H1 (cell line): Measurements from ENCODE around the gene CALCR. TPM values are rescaled to one million over a fixed set of nuclear protein-coding genes. Genes with fewer than 3 reads are reported as not detected.

Experiments
- CTCF ChIA-PET: fragments of 300-600 bp; sonication (Branson Sonifier 250); formaldehyde crosslinking; loops from one replicate; lab custom pipeline; 2021; ENCODE audit not compliant: partially characterized antibody; lab: Charles Lee
- POLR2A ChIA-PET: fragments of 300-600 bp; sonication (Branson Sonifier 250); formaldehyde crosslinking; loops from one replicate; lab custom pipeline; 2021; ENCODE audit warnings: inconsistent platforms; ENCODE audit not compliant: partially characterized antibody; lab: Charles Lee
- DNase-seq, 2 experiments: peaks; one replicate each; pipeline versions ENCODE4 v3.0.0 to v3.0.0-alpha.2; 2010 to 2022; ENCODE audit warnings: low spot score in 2 of 2, low read depth in 1 of 2, mixed read lengths in 1 of 2
- FAIRE-seq: peaks from 2 replicates; lab custom pipeline; 2011; peaks lifted over from hg19 to GRCh38; lab: Jason Lieb, UNC
- H2AFZ ChIP-seq: 2 replicates; pipeline ENCODE4 v1.8.1; 2012; ENCODE audit warnings: low read length, inconsistent platforms
- H2AK5ac ChIP-seq: 2 replicates; pipeline ENCODE4 v1.6.1; 2013; ENCODE audit warnings: low read depth, low read length
- H2BK120ac ChIP-seq: replicated peaks from 2 replicates; pipeline ENCODE3; 2013; ENCODE audit warnings: low read depth, low read length, inconsistent platforms
- H2BK12ac ChIP-seq: 2 replicates; pipeline ENCODE4 v1.6.1; 2013; ENCODE audit warnings: low read depth, low read length
- H2BK15ac ChIP-seq: 2 replicates; pipeline ENCODE4 v1.6.1; 2013; ENCODE audit warnings: low read length
- H2BK20ac ChIP-seq: 2 replicates; pipeline ENCODE4 v1.6.1; 2013; ENCODE audit warnings: low read length
- H2BK5ac ChIP-seq: 2 replicates; pipeline ENCODE4 v1.6.1; 2013; ENCODE audit warnings: low read depth, low read length
- H3K14ac ChIP-seq: 2 replicates; pipeline ENCODE4 v1.6.1; 2013; ENCODE audit warnings: inconsistent platforms; ENCODE audit not compliant: insufficient read length
- H3K18ac ChIP-seq: 2 replicates; pipeline ENCODE4 v1.6.1; 2013; ENCODE audit warnings: low read length; ENCODE audit errors: extremely low read depth
- H3K23ac ChIP-seq: 2 replicates; pipeline ENCODE4 v1.6.1; 2013; ENCODE audit warnings: inconsistent platforms; ENCODE audit not compliant: insufficient read length
- H3K23me2 ChIP-seq: 2 replicates; pipeline ENCODE4 v1.6.1; 2013; ENCODE audit warnings: low read depth, low read length
- H3K27ac ChIP-seq: 2 replicates; pipeline ENCODE4 v1.6.1; 2011; ENCODE audit warnings: low read depth, low read length, inconsistent platforms
- H3K27me3 ChIP-seq, 4 experiments: replicated peaks in 1 of 4; 1 replicate in 1 of 4; 2 replicates in 3 of 4; pipeline versions ENCODE4 v1.6.1 to v1.8.1; 2011 to 2013; ENCODE audit warnings: low read length in 3 of 4, mild to moderate bottlenecking in 3 of 4, inconsistent platforms in 2 of 4, mixed read lengths in 2 of 4, moderate library complexity in 1 of 4; ENCODE audit not compliant: control insufficient read depth in 3 of 4, insufficient read depth in 3 of 4; ENCODE audit errors: extremely low read depth in 1 of 4
- H3K36me3 ChIP-seq, 4 experiments: 2 replicates each; pipeline versions ENCODE4 v1.6.1 to v1.8.1; 2011 to 2013; ENCODE audit warnings: mild to moderate bottlenecking in 4 of 4, low read length in 3 of 4, moderate library complexity in 2 of 4, control low read depth in 1 of 4, inconsistent platforms in 1 of 4; ENCODE audit not compliant: insufficient read depth in 4 of 4, control insufficient read depth in 2 of 4
- H3K4ac ChIP-seq: replicated peaks from 2 replicates; pipeline ENCODE3; 2013; ENCODE audit warnings: low read length, low read depth, mixed read lengths, inconsistent platforms; ENCODE audit not compliant: insufficient read length
- H3K4me1 ChIP-seq, 4 experiments: replicated peaks in 1 of 4; 1 replicate in 1 of 4; 2 replicates in 3 of 4; pipeline versions ENCODE4 v1.6.1 to v1.8.1; 2011 to 2013; ENCODE audit warnings: low read length in 3 of 4, inconsistent platforms in 2 of 4, mixed read lengths in 1 of 4; ENCODE audit not compliant: insufficient read depth in 4 of 4, control insufficient read depth in 3 of 4
- H3K4me2 ChIP-seq, 2 experiments: 2 replicates each; pipeline versions ENCODE4 v1.6.1 to v1.8.1; 2011 to 2013; ENCODE audit warnings: low read depth in 2 of 2, low read length in 2 of 2, control low read depth in 1 of 2, inconsistent platforms in 1 of 2, mild to moderate bottlenecking in 1 of 2; ENCODE audit not compliant: insufficient read depth in 1 of 2
- H3K4me3 ChIP-seq, 4 experiments: fragments of 200-600, 300-600 bp in 1 of 4; sonication (generic), shearing (Covaris generic), sonication (Bioruptor Twin) in 1 of 4; 2 replicates each; pipeline versions ENCODE4 v1.5.1 to v1.8.1; 2011 to 2016; ENCODE audit warnings: low read length in 4 of 4, low read depth in 3 of 4, control low read depth in 2 of 4, inconsistent platforms in 2 of 4, mild to moderate bottlenecking in 2 of 4, mixed read lengths in 1 of 4, moderate library complexity in 1 of 4; ENCODE audit not compliant: insufficient read depth in 2 of 4; ENCODE audit errors: extremely low read depth in 1 of 4
- H3K56ac ChIP-seq: replicated peaks from 2 replicates; pipeline ENCODE3; 2013; ENCODE audit warnings: low read depth, mild to moderate bottlenecking, mixed read lengths, low read length, inconsistent platforms; ENCODE audit not compliant: insufficient read length
- H3K79me1 ChIP-seq: 2 replicates; pipeline ENCODE4 v1.6.1; 2013; ENCODE audit warnings: low read depth, low read length, control low read depth
- H3K79me2 ChIP-seq, 2 experiments: 2 replicates each; pipeline versions ENCODE4 v1.6.1 to v1.8.1; 2012 to 2013; ENCODE audit warnings: low read length in 2 of 2, mild to moderate bottlenecking in 2 of 2, inconsistent platforms in 1 of 2; ENCODE audit not compliant: insufficient read depth in 2 of 2, control insufficient read depth in 1 of 2
- H3K9ac ChIP-seq, 4 experiments: replicated peaks in 1 of 4; 1 replicate in 1 of 4; 2 replicates in 3 of 4; pipeline versions ENCODE4 v1.6.1 to v1.8.1; 2011 to 2013; ENCODE audit warnings: low read depth in 3 of 4, low read length in 3 of 4, control low read depth in 2 of 4, mild to moderate bottlenecking in 2 of 4, moderate library complexity in 2 of 4, inconsistent platforms in 1 of 4; ENCODE audit errors: extremely low read depth in 1 of 4
- H3K9me3 ChIP-seq, 2 experiments: 2 replicates each; pipeline versions ENCODE4 v1.6.1 to v1.8.1; 2012 to 2013; ENCODE audit warnings: mild to moderate bottlenecking in 2 of 2, moderate library complexity in 2 of 2, control low read depth in 1 of 2, inconsistent platforms in 1 of 2, low read depth in 1 of 2, low read length in 1 of 2, mixed read lengths in 1 of 2; ENCODE audit not compliant: insufficient read depth in 2 of 2
- H4K20me1 ChIP-seq, 2 experiments: replicated peaks in 1 of 2; 2 replicates each; pipeline versions ENCODE3 to v1.8.1; 2011 to 2013; ENCODE audit warnings: inconsistent platforms in 2 of 2, low read length in 2 of 2, mild to moderate bottlenecking in 1 of 2; ENCODE audit not compliant: insufficient read depth in 2 of 2, control insufficient read depth in 1 of 2
- H4K5ac ChIP-seq: 2 replicates; pipeline ENCODE4 v1.6.1; 2013; ENCODE audit warnings: low read length, low read depth, mixed read lengths, inconsistent platforms; ENCODE audit not compliant: insufficient read length
- H4K8ac ChIP-seq: 2 replicates; pipeline ENCODE4 v1.8.0; 2013; ENCODE audit warnings: mild to moderate bottlenecking, moderate library complexity, low read length, inconsistent platforms; ENCODE audit not compliant: insufficient read depth; ENCODE audit errors: extremely low read depth
- H4K91ac ChIP-seq: replicated peaks from 2 replicates; pipeline ENCODE3; 2013; ENCODE audit warnings: low read length, mixed read lengths, inconsistent platforms; ENCODE audit not compliant: insufficient read length
- E2F6 ChIP-seq: IDR thresholded peaks from 2 replicates; pipeline ENCODE4 v1.6.1; 2012; ENCODE audit warnings: inconsistent platforms
- EZH2 ChIP-seq: fragments of 200-600 bp; sonication (generic); IDR thresholded peaks from 2 replicates; pipeline ENCODE4 v1.7.1; 2012; ENCODE audit warnings: low read depth, mild to moderate bottlenecking, moderate library complexity, low read length, inconsistent platforms; ENCODE audit not compliant: severe bottlenecking
- KDM4A ChIP-seq: IDR thresholded peaks from one replicate; pipeline ENCODE4 v1.7.1; 2012; ENCODE audit warnings: low read depth, mild to moderate bottlenecking, moderate library complexity, low read length, inconsistent platforms; ENCODE audit not compliant: severe bottlenecking
- SAP30 ChIP-seq: fragments of 300-600 bp; sonication (generic); IDR thresholded peaks from 2 replicates; pipeline ENCODE4 v1.7.1; 2012; ENCODE audit warnings: low read length, moderate library complexity, mild to moderate bottlenecking, inconsistent platforms; ENCODE audit not compliant: insufficient read depth, insufficient replicate concordance
- SIN3A ChIP-seq, 2 experiments: IDR thresholded peaks in 1 of 2; conservative IDR thresholded peaks in 1 of 2; 2 replicates each; pipeline ENCODE4 v1.6.1; 2011 to 2012; ENCODE audit warnings: low read length in 2 of 2, improper control_type of control experiment in 1 of 2, low read depth in 1 of 2, mild to moderate bottlenecking in 1 of 2
- TEAD4 ChIP-seq: IDR thresholded peaks from 2 replicates; pipeline ENCODE4 v1.6.1; 2012; ENCODE audit warnings: low read depth, low read length, inconsistent platforms, mixed read lengths
- WGBS, 2 experiments: shearing (Covaris generic) in 1 of 2; methylation state at CpG; one replicate each; pipeline versions ENCODE4 v1.1.6 to v1.1.7; 2013 to 2015; ENCODE audit warnings: low lambda C conversion rate in 2 of 2, mixed read lengths in 2 of 2, inconsistent platforms in 1 of 2, low coverage in 1 of 2, missing lambda C conversion rate in 1 of 2; ENCODE audit not compliant: insufficient replicate concordance in 2 of 2, insufficient coverage in 1 of 2, insufficient read length in 1 of 2; ENCODE audit errors: extremely low coverage in 1 of 2, missing lambda C conversion rate in 1 of 2; 5-methylcytosine and 5-hydroxymethylcytosine counted together
- long read RNA-seq, 2 experiments: library from RNA in 1 of 2; library from capped mRNA in 1 of 2; stranded (forward); transcript quantifications; one replicate each; pipeline ENCODE4 v2.0.0, GENCODE V29; 2021; ENCODE audit warnings: inconsistent platforms in 1 of 2
- polyA minus RNA-seq, 3 experiments: library from RNA; depleted of rRNA, polyadenylated mRNA; stranded (reverse); fragments of >200 nt; gene quantifications; 1 replicate in 2 of 3; 2 replicates in 1 of 3; pipeline ENCODE4 v1.2.3, GENCODE V29; 2011
- polyA plus RNA-seq, 7 experiments: library from polyadenylated mRNA; depleted of rRNA in 3 of 7; stranded (reverse) in 5 of 7; unstranded in 2 of 7; fragments of >200 nt in 5 of 7; fragments of 200-250 nt in 2 of 7; gene quantifications; 1 replicate in 5 of 7; 2 replicates in 1 of 7; 4 replicates in 1 of 7; pipeline versions ENCODE4 v1.2.1 to v1.2.3, GENCODE V29; 2011 to 2013; ENCODE audit warnings: missing spikeins in 2 of 7, mixed read lengths in 2 of 7
- total RNA-seq: library from RNA; stranded (reverse); fragmentation: NEBNext Ultra II Directional; extraction: Animal tissue kit (Norgen Biotek cat#: 25700); gene quantifications from 2 replicates; pipeline ENCODE4 v1.2.1, GENCODE V29; 2021

Gene CALCR
- total RNA-seq (3.0 and 3.6 TPM in 2 replicates), polyA plus RNA-seq (2011; rRNA removed) (0.89 and 1.0 TPM in 2 replicates), polyA minus RNA-seq (2011; rRNA and poly(A)+ RNA removed) (2.0 and 2.9 TPM in 2 replicates)
- polyA plus RNA-seq (2011; cell fraction: cytosol; rRNA removed), result 0.67 TPM
- polyA plus RNA-seq (2011; cell fraction: nucleus; rRNA removed), result 1.1 TPM
- 0.73 to 1.2 TPM (median 0.99 TPM) in 4 replicates for polyA plus RNA-seq (2012, experiment 1 of 2)
- 0.05 TPM for polyA plus RNA-seq (2012, experiment 2 of 2)
- polyA plus RNA-seq (2013, experiment 1 of 2), result 3.2 TPM
- 2.9 TPM for polyA plus RNA-seq (2013, experiment 2 of 2)
- 0.73 TPM for polyA minus RNA-seq (2011; cell fraction: cytosol; rRNA and poly(A)+ RNA removed)
- 1.8 TPM for polyA minus RNA-seq (2011; cell fraction: nucleus; rRNA and poly(A)+ RNA removed)
- long read RNA-seq, experiment 1, partial matches to known transcripts, result 2 of 4 reads
- long read RNA-seq, experiment 1, other reads (novel, unspliced or antisense), result 1 of 4 reads
- long read RNA-seq, experiment 2, partial matches to known transcripts, result 1 of 1 reads
- long read RNA-seq, experiment 2, other reads (novel, unspliced or antisense), result 0 of 1 reads

- POLR2A ChIA-PET, result interaction anchor here (1.2 kb wide), 1 partner anchor 65 kb away, joined by 3 read pairs; no protein-coding TSS in a partner anchor
- WGBS, 2 experiments, result 2% methylated on average over 44 of the region's 46 CpGs; no CpG with 5 or more reads in 1 of the 2 experiments
- H2BK5ac ChIP-seq, result no peak within 1 kb of the TSS
- no peak within 1 kb of the TSS for H3K56ac ChIP-seq
- no peak within 1 kb of the TSS for H3K27ac ChIP-seq
- H3K23me2 ChIP-seq, result peaks cover 14% of the 10 kb centered on the region
- FAIRE-seq (no peak), DNase-seq (peak in 1 of 2 experiments; percentile 73)
- peak within 1 kb of the TSS; percentile 95 to 99 for H3K4me2 ChIP-seq
- H3K4ac ChIP-seq, result no peak within 1 kb of the TSS
- peak within 1 kb of the TSS; percentile 68; the same call in 1 of the 2 replicates for H2BK12ac ChIP-seq
- H4K20me1 ChIP-seq, result no peaks in the 10 kb centered on the region
- H3K9me3 ChIP-seq, result no peaks in the 10 kb centered on the region
- peak within 1 kb of the TSS; percentile 58 to 84 (median 76) for H3K4me3 ChIP-seq
- H2BK120ac ChIP-seq, result no peak within 1 kb of the TSS
- H2BK20ac ChIP-seq, result no peak within 1 kb of the TSS
- no peak within 1 kb of the TSS for H3K23ac ChIP-seq
- no peak within 1 kb of the TSS for H2AK5ac ChIP-seq
- H4K8ac ChIP-seq, result no peak within 1 kb of the TSS
- no peaks in the 10 kb centered on the region for H3K79me1 ChIP-seq
- peak within 1 kb of the TSS; percentile 86 for H2AFZ ChIP-seq
- H3K27me3 ChIP-seq, result peaks cover 15 to 45% (median 34%) of the 10 kb centered on the region in 4 experiments
- H3K36me3 ChIP-seq, result no peaks in the 10 kb centered on the region
- peak within 1 kb of the TSS in 1 of 4 experiments; percentile 36; a peak in 1 of 7 replicates for H3K9ac ChIP-seq
- no peak within 1 kb of the TSS for H2BK15ac ChIP-seq
- H3K18ac ChIP-seq, result peak within 1 kb of the TSS; percentile 24; the same call in 1 of the 2 replicates
- H4K5ac ChIP-seq, result no peak within 1 kb of the TSS
- no peaks in the 10 kb centered on the region; a peak in 3 of 7 replicates for H3K4me1 ChIP-seq
- CTCF ChIA-PET, result interaction anchor here (0.6 to 1.5 kb wide), 5 partner anchors 8 to 653 kb away, joined by 3 read pairs; no protein-coding TSS in a partner anchor
- no peak within 1 kb of the TSS for H3K14ac ChIP-seq
- H4K91ac ChIP-seq, result no peak within 1 kb of the TSS
- no peaks in the 10 kb centered on the region for H3K79me2 ChIP-seq
- TF ChIP-seq E2F6 (no peak), SIN3A (conservative IDR thresholded peaks at IDR 0.05 in 1 of 2, IDR thresholded peaks at IDR 0.05 in 1 of 2; ENCODE audit: low read depth in 1 of 2, low read length in 2 of 2) (0 out of 4 replicates have a peak, but pooled peaks of 1 of the 2 experiments have one; percentile 11), EZH2 (peak; percentile 69), TEAD4 (0 out of 2 replicates have a peak, but pooled peaks have one; percentile 6), KDM4A (peak; percentile 64), SAP30 (no peak)
These were observed at the start of gene CALCR for GRCh38 chr7:93574646-93575554. Gene CALCR, minus strand, starts transcription at chr7:93574724. Its CDS starts 87,743 bp downstream, at chr7:93486981.
